H1 (cell line): ENCODE results near the gene GSTT4. TPM values are rescaled to one million over a fixed set of nuclear protein-coding genes. Genes with fewer than 3 reads are reported as not detected.

ENCODE experiments used
- CTBP2 ChIP-seq: IDR thresholded peaks from 2 replicates; pipeline ENCODE4 v1.7.0; 2011; ENCODE audit warnings: borderline replicate concordance, mild to moderate bottlenecking, moderate library complexity, mixed read lengths, low read length; ENCODE audit not compliant: insufficient read depth, insufficient read length
- POLR2A ChIP-seq, 2 experiments: IDR thresholded peaks; 1 replicate in 1 of 2; 2 replicates in 1 of 2; pipeline ENCODE4 v1.6.1; 2011; ENCODE audit warnings: low read depth in 2 of 2, low read length in 2 of 2, mild to moderate bottlenecking in 2 of 2; ENCODE audit errors: control extremely low read depth in 1 of 2
- polyA plus RNA-seq, 7 experiments: library from polyadenylated mRNA; depleted of rRNA in 3 of 7; stranded (reverse) in 5 of 7; unstranded in 2 of 7; fragments of >200 nt in 5 of 7; fragments of 200-250 nt in 2 of 7; gene quantifications; 1 replicate in 5 of 7; 2 replicates in 1 of 7; 4 replicates in 1 of 7; pipeline versions ENCODE4 v1.2.1 to v1.2.3, GENCODE V29; 2011 to 2013; ENCODE audit warnings: missing spikeins in 2 of 7, mixed read lengths in 2 of 7
- total RNA-seq: library from RNA; stranded (reverse); fragmentation: NEBNext Ultra II Directional; extraction: Animal tissue kit (Norgen Biotek cat#: 25700); gene quantifications from 2 replicates; pipeline ENCODE4 v1.2.1, GENCODE V29; 2021

GSTT4 gene
- total and polyA plus RNA-seq, 2 of the 8 experiments (the other 6 are each of a cell fraction or from before 2014, with no cell fraction given) = 0.14 TPM; not detected in 1

DNA sequence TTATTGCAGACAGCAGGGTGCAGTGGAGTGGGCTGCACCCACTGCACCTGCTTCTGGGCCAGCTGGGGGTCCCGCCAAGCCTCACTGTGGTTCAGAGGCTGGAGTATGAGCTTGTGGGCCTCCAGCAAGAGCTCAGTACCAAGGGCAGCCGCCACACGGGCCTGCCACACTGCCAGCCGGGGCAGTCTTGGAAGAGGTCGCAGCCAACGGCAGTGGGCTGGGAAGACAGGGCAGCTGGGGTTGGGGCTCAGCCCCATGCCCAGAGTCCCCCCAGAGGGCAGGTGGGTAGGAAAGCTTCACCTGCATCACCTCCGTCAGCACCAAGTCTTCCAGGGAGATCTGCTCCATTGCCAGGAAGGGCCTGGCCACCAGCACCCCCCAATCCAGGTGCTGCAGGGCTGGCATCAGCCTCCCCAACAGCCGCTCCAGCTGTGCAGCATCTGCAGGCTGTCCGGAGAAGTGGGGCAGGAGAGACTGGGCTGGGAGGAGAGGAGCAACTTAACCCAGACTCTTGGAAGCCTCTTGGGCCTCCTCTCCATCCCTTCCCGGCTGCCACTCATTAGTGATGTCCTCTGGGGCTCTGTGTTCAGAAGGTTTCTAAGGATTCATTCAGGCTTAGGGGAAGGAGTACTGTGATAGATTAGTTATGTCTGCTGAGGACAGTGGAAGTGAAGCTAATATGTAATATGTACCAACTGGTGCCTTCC is 1.1 kb upstream of the GSTT4 start (continued):
- TF ChIP-seq CTBP2 (no peak), POLR2A (IDR thresholded peaks at IDR 0.05; ENCODE audit: control extremely low read depth in 1 of 2, low read depth in 2 of 2, low read length in 2 of 2) (no peak)
